Measurements from ENCODE around the gene PERCC1. TPM values are rescaled to one million over a fixed set of nuclear protein-coding genes. Genes with fewer than 3 reads are reported as not detected.

The PERCC1 gene
- total RNA-seq, 1 experiment from 2014 or later = not detected

DNA sequence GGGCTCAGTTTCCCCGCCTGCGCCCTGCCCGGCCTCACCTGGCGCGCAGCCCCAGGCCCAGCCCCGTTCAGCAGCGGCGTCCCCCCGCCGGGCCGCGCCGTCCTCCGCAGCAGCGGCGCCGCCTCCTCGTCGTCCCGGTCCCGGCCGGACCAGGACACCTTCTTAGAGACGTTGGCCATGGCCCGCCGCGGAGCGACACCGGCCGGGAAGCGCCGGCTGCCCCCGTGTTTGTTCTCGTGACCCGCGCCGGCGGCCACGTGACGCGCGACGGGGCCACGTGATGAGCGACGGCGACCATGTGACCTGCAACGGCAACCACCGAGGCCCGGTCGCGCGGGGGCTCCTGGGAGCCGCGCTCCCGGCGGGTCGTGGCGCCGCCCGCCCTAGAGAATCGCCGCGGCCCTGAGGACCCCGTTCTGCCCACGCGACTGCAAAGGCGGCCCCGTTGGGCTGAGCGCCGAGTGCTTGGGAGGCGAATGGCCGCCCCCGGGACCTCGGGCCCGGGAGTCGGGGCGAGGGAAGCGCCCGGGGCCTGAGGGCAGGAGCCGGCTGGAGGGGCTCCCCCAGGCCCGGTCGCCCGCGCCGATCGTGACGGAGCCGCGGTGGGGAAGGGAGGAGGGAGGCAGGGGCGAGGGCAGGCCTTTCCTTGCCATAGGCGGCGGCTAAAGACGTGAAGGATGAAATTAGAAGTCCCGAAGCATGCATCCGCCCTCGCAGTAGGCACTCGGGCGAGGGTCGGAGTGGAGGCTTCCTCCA, 44.1 kb downstream of the PERCC1 start, which contains the start of gene CLCN7 (continued):
- TF ChIP-seq RELA (CRISPR knock-in tag; IDR thresholded peaks at IDR 0.05; ENCODE audit: borderline replicate concordance) = peak; percentile 90; the same call in 1 of the 2 replicates
- no peak for TF ChIP-seq FOXJ3 (CRISPR knock-in tag; IDR thresholded peaks at IDR 0.05; ENCODE audit: borderline replicate concordance)
- TF ChIP-seq ZBTB43 (CRISPR knock-in tag; IDR thresholded peaks at IDR 0.05) = peak; percentile 86; the same call in 1 of the 2 replicates
- peak; percentile 48 for TF ChIP-seq NFYB (CRISPR knock-in tag; conservative IDR thresholded peaks at IDR 0.05; ENCODE audit: low read depth)
- TF ChIP-seq, protein P1, sequence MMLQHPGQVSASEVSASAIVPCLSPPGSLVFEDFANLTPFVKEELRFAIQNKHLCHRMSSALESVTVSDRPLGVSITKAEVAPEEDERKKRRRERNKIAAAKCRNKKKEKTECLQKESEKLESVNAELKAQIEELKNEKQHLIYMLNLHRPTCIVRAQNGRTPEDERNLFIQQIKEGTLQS (CRISPR knock-in tag; conservative IDR thresholded peaks at IDR 0.05) = peak; percentile 88
- peak; percentile 80 for TF ChIP-seq NR1H2 (CRISPR knock-in tag; IDR thresholded peaks at IDR 0.05)
- TF ChIP-seq, protein P2, sequence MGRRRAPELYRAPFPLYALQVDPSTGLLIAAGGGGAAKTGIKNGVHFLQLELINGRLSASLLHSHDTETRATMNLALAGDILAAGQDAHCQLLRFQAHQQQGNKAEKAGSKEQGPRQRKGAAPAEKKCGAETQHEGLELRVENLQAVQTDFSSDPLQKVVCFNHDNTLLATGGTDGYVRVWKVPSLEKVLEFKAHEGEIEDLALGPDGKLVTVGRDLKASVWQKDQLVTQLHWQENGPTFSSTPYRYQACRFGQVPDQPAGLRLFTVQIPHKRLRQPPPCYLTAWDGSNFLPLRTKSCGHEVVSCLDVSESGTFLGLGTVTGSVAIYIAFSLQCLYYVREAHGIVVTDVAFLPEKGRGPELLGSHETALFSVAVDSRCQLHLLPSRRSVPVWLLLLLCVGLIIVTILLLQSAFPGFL (CRISPR knock-in tag; IDR thresholded peaks at IDR 0.05; ENCODE audit: borderline replicate concordance) = peak; percentile 80; the same call in 1 of the 2 replicates
- peak; percentile 18; the same call in 1 of the 2 replicates for TF ChIP-seq ZNF263 (CRISPR knock-in tag; IDR thresholded peaks at IDR 0.05; ENCODE audit: low read depth)
- TF ChIP-seq ZNF532 (CRISPR knock-in tag; IDR thresholded peaks at IDR 0.05; ENCODE audit: borderline replicate concordance) = no peak
- TF ChIP-seq HMGA2 (CRISPR knock-in tag; IDR thresholded peaks at IDR 0.05) = no peak
- TF ChIP-seq, protein P3, sequence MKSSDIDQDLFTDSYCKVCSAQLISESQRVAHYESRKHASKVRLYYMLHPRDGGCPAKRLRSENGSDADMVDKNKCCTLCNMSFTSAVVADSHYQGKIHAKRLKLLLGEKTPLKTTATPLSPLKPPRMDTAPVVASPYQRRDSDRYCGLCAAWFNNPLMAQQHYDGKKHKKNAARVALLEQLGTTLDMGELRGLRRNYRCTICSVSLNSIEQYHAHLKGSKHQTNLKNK (CRISPR knock-in tag; IDR thresholded peaks at IDR 0.05) = no peak
- no peak for TF ChIP-seq ZNF396 (CRISPR knock-in tag; IDR thresholded peaks at IDR 0.05; ENCODE audit: borderline replicate concordance)
- TF ChIP-seq RORB (CRISPR knock-in tag; IDR thresholded peaks at IDR 0.05) = no peak
- no peak for TF ChIP-seq OVOL2 (CRISPR knock-in tag; IDR thresholded peaks at IDR 0.05; ENCODE audit: borderline replicate concordance)
- peak; percentile 94 for TF ChIP-seq IRF1 (CRISPR knock-in tag; IDR thresholded peaks at IDR 0.05)
- 0 out of 2 replicates have a peak, but pooled peaks have one; percentile 27 for TF ChIP-seq IRF2 (CRISPR knock-in tag; IDR thresholded peaks at IDR 0.05; ENCODE audit: borderline replicate concordance, low read depth)
- TF ChIP-seq, protein P4, sequence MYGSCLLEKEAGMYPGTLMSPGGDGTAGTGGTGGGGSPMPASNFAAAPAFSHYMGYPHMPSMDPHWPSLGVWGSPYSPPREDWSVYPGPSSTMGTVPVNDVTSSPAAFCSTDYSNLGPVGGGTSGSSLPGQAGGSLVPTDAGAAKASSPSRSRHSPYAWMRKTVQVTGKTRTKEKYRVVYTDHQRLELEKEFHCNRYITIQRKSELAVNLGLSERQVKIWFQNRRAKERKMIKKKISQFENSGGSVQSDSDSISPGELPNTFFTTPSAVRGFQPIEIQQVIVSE (CRISPR knock-in tag; IDR thresholded peaks at IDR 0.05; ENCODE audit: borderline replicate concordance) = no peak
- TF ChIP-seq MYBL2 (CRISPR knock-in tag; IDR thresholded peaks at IDR 0.05) = peak; percentile 98
- peak; percentile 81 for TF ChIP-seq GABPB1 (CRISPR knock-in tag; IDR thresholded peaks at IDR 0.05)
- TF ChIP-seq TEAD1 (CRISPR knock-in tag; IDR thresholded peaks at IDR 0.05) = peak; percentile 94
- TF ChIP-seq, protein P5, sequence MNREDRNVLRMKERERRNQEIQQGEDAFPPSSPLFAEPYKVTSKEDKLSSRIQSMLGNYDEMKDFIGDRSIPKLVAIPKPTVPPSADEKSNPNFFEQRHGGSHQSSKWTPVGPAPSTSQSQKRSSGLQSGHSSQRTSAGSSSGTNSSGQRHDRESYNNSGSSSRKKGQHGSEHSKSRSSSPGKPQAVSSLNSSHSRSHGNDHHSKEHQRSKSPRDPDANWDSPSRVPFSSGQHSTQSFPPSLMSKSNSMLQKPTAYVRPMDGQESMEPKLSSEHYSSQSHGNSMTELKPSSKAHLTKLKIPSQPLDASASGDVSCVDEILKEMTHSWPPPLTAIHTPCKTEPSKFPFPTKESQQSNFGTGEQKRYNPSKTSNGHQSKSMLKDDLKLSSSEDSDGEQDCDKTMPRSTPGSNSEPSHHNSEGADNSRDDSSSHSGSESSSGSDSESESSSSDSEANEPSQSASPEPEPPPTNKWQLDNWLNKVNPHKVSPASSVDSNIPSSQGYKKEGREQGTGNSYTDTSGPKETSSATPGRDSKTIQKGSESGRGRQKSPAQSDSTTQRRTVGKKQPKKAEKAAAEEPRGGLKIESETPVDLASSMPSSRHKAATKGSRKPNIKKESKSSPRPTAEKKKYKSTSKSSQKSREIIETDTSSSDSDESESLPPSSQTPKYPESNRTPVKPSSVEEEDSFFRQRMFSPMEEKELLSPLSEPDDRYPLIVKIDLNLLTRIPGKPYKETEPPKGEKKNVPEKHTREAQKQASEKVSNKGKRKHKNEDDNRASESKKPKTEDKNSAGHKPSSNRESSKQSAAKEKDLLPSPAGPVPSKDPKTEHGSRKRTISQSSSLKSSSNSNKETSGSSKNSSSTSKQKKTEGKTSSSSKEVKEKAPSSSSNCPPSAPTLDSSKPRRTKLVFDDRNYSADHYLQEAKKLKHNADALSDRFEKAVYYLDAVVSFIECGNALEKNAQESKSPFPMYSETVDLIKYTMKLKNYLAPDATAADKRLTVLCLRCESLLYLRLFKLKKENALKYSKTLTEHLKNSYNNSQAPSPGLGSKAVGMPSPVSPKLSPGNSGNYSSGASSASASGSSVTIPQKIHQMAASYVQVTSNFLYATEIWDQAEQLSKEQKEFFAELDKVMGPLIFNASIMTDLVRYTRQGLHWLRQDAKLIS (CRISPR knock-in tag; IDR thresholded peaks at IDR 0.05; ENCODE audit: borderline replicate concordance) = 0 out of 2 replicates have a peak, but pooled peaks have one; percentile 63
- TF ChIP-seq, protein P6, sequence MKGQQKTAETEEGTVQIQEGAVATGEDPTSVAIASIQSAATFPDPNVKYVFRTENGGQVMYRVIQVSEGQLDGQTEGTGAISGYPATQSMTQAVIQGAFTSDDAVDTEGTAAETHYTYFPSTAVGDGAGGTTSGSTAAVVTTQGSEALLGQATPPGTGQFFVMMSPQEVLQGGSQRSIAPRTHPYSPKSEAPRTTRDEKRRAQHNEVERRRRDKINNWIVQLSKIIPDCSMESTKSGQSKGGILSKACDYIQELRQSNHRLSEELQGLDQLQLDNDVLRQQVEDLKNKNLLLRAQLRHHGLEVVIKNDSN (CRISPR knock-in tag; IDR thresholded peaks at IDR 0.05) = peak; percentile 100
- TF ChIP-seq CREB1 (CRISPR knock-in tag; IDR thresholded peaks at IDR 0.05) = peak; percentile 91
